Activated CD8-positive, alpha-beta memory T cell treated with anti-CD3 and anti-CD28 coated beads, Interleukin-2, amount 50 U/mL, for 24 hours (primary cell): ENCODE data around the gene TUBGCP2.
"Not testable (repeated sequence)": the region's sequence is repeated elsewhere in the genome, so short reads cannot be mapped to it uniquely, and the experiment has no call there.

Experiments
- DNase-seq: peaks from one replicate; pipeline ENCODE4 v3.0.0-alpha.2; 2020; ENCODE audit errors: extremely low read depth

Gene TUBGCP2

DNA sequence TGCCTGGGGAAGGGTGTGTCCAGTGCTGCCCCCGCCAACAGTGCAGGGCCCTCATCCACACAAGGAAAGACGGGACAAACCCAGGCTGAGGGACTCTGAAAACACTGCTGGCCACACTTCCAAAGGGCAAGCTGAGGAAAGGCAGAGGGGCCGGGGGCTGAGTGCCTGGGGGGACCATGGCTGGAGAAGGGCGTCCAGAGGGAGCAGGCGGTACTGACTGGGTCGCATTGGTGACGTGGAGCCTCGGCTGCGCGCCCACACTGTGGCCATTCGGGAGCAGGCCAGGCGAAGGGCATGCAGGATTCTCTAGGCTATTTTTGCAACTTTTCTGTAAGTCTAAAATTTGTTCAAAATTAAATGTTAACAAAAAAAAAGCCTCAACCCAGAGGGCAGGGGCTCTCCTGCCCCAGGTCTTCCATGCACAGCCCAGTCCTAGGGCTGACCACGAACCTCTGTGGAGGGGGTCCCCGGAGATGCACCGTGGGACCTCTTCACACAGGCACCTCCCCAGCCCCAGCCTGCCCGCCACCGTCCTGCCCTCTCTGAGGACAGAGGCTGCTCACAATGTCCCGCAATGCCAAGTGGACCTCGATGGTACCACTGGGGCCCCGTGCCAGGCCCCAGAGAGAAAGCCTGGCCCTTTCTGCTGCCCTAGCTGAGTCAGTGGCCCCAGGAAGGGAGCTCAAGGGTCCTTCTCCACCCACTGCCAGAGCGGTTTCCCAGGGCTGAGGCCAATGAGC, 42.4 kb downstream of the TUBGCP2 start:
- no peak for DNase-seq

DNA sequence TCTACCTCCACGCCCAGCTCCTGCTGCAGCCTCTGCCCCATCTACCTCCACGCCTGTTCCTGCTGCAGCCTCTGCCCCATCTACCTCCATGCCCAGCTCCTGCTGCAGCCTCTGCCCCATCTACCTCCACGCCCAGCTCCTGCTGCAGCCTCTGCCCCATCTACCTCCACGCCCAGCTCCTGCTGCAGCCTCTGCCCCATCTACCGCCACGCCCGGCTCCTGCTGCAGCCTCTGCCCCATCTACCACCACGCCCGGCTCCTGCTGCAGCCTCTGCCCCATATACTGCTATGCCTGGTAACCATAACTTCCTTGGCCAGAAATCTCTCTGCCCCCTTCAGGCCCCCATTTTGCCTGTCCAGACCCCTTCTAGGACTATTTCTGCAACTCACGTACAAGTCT, 43.6 kb downstream of the TUBGCP2 start:
- DNase-seq = not testable (repeated sequence)

DNA sequence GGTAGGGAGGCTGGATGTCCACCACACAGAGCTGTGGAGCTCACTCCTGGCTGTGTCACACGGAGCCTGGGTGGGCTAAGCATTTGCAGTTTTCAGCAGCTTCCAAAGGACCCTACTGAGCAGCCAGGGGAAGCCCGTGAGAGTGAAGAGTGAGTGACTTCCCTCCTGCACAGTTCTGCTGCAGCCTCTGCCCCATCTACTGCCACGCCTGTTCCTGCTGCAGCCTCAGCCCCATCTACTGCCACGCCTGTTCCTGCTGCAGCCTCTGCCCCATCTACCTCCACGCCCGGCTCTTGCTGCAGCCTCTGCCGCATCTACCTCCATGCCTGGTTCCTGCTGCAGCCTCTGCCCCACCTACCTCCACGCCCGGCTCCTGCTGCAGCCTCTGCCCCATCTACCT, 44.2 kb downstream of the TUBGCP2 start:
- no peak for DNase-seq

DNA sequence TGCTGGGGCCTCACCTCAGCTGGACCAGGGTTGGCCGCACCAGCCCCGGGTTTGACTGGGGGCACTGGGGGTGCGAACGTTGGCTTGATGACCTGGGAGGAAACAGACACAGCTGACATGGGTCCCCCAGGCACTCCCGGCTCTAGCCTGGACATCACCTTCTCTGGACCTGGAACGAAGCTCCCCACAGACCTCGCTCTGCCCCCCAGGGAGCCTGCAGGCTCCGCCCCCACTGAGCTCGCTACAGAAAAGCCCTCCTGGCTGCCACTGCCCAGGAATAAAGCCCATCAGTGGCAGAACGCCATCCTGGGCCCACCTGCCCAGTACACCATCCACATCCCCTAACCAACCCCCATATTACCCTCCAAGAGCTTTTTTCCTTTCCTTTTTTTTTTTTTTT, 45.0 kb downstream of the TUBGCP2 start:
- DNase-seq = no peak

DNA sequence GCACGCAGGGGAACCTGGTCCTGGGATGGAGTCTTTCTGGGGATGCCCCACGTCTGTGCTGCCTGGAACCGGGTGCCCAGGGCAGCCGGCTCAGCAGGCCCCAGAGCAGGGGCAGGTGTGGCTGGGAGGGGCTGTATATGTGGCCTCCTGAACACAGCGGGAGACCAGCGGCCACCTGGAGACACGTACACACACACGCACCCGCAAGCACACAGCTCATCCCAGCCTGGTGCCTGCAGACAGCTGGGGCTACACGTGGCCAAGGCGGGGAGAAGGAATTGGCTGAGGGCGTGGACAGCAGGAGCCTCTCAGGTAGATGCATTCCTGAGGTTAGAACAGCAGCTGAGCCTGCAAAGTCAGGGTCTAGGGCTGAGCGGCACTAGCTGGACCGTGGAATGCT, 46.0 kb downstream of the TUBGCP2 start:
- no peak for DNase-seq

DNA sequence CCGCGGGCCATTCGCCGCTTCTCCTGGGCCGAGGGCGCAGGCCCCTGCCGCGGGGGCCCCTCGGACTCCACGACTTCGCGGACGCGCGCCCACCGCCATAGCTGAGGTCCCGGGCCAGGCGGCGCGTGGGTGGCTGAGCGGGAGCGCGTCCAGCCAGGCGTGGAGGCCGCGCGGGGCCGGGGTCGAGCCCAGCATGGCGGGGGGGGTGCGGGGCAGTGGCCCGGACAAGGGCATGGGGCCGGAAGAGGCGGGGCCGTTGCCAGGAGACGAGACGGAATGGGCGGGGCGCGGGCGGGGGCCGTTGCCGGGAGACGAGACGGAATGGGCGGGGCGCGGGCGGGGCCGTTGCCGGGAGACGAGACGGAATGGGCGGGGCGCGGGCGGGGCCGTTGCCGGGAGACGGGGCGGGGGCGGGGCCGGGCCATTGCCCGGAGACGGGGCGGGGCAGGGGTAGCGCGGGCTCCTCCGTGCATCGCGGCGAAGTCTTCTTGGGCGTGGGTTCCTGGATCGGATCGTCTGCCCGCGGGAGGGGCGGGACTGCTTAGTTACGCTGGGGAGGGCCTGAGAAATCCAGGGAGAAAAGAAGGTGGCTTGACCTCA, 46.8 kb downstream of the TUBGCP2 start:
- peak; percentile 44 for DNase-seq

DNA sequence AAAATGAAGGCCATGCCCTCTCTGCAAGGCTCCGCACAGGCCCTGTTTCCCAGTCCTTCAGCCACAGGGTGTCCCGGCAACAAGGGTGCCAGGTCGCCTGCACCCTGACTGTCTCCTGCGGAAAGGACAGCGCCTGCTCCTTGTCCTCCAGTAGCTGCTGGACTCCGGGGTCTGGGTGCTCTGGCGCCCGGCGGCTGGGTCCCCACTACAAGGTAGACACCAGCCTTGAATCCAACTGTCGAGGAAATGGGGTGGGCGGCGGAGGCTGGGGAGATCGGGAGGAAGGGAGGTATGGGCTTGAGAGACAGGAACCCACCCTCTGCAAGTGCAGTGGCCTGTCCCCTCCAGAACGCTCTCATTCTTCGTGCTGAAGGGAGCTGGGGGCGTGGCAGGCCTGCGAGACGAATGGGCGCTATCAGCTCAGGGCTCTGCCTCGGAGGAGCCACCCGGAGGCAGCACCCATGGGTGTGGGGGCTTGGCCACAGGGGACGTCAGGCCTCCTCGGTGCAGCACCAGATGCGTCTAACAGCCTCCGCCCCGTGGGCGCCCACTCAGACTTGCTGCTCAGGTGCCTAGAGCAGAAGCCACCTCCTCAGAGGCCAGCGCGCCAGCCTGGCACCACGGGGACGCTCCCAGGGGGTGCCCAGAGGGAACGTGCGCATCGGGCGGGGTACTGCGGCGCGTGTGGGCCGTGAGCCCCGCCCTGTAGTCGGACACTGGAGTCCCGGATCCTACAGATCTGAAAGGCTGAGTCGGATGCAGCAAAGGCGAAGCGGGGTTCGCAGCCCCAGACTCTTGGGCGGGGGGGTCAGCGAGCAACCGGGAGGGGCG, 47.6 kb downstream of the TUBGCP2 start:
- peak; percentile 59 for DNase-seq

DNA sequence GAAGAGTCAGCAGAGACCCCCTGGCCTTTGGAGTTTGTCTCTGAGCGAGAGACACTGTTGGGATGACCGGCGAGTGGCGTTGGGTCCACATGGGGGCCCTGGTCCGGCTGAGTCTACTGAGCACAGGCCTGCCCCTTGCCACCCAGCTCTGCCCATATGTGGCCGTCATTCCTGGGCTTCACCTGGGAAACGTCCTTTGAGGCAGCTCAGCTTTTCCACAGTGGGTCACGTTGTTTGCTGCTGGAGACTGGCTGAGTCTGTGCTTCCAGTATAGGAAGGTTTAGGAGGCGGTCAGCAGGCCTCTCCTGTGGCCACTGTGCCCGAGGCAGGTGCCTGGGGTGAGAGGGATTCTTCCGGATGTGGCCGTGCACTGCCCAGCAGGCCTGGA, 49.1 kb downstream of the TUBGCP2 start:
- no peak for DNase-seq

DNA sequence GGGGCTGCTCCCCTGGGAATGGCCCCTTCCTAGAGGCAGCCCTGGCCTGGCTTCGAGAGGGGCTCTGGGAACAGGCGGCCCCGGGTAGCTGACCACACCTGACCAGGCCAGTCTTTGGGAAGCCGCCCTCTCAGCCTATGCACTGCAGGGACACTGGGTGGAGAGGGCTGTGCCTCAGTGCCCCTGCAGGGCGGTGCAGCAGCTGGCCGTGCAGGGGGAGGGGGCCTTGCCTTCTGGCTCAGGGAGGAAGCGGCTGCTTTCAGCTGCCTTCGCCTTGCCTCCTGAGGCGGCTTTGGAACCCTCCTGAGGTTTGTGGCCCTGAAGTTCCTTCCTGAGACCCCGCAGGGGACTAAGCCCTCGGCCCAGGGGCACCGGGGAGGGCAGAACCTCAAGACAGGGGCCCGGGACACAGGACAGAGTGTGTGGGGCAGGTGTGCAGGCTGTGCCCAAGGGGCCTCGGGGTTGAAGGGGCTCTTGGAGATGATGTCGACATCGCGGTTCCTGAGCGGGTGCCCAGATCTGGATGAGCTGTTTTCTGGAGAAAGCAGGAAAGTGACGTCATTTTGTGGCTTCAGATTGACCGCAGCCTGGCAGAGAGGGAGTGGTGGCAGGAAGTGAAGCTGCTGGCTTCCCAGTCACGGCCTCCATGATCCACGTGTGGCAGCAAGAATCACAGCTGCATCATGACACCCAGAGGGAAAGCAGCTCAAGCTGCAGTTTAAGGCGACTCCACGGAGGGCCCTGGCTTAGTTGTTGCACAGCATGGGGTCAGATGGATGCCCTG, 49.7 kb downstream of the TUBGCP2 start:
- DNase-seq = peak; percentile 90

DNA sequence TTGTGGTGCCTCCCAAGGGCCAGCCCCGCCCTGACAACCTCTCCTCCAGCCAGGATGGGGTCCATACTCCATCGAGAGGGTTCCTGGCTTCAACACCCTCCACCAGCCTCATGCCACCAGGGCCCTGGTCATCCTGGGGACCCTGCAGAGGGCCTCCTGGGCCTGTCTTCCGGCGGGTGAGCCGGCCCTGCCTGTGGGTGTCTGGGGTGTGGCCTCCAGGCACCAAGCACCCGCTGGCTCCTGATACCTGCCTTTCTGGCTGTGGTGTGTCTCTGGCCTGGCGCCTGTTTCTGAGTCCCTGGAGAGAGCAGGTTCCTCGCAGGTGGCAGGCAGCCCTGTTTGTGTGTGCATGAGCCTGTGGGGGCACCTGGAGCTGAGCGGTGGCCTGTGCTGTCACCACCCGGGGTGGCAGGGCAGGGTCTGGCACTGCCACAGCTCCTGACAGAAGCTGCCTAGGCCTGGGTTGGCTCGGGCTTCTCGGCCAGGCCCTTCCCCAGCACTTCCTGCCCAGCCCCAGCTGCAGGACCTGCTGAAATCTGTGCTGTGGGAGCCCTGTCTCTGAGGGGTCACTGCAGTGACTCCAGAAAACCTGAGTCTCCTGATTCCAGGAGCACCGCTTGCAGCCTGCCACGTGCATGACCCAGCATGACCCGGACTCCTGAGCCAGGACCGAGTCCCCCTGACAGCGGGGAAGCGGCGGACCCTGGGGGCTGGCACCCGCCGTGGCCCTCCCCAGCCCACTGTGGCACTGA, 50.4 kb downstream of the TUBGCP2 start:
- no peak for DNase-seq

DNA sequence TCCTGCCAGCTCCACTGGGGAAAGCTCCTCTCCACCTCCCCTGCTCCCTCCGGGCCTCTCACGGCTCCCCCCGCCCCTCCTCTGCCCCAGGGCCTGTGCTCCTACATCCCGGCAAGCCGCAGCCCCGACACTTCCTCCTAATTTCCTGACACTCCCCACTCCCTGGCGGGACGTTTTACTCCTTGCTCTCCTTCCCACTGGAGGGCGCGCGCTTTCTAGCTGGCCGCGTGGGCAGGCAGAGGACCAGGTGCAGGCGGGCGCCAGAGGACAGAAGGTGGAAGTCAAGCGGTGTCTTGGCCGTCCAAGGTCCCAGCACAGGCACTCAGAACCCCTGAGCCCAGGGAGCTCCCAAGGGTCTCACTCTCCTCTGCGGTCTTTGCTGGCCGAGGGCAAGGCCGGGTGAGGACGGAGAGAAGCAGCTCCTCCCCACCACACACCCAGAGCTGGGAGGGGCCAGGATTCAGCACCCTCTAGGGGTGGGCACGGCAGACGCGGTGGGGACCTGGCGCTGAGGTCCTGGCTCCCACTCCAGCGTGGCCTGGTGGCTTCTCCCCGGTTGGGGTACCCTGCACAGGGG, 51.1 kb downstream of the TUBGCP2 start:
- DNase-seq = no peak

DNA sequence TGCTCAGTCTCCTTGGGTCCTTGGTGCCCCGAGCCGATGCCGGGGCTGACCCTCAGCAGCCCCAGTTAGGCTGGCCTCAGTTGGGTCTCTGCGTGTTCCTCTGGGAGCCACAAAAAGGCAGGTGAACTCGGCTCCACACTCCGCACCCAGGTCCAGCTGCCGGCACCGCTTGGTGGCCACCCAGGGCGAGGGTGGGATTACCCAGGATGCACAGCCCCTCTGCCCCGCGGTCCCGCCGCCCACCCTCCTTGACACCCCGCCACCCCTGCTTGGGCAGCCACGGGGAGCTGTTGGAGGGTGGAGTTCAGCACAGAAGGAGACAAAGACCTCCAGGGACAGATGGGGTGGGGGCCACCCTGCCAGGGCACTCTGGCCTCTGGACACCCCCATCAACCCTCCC, 53.3 kb downstream of the TUBGCP2 start:
- DNase-seq = no peak

DNA sequence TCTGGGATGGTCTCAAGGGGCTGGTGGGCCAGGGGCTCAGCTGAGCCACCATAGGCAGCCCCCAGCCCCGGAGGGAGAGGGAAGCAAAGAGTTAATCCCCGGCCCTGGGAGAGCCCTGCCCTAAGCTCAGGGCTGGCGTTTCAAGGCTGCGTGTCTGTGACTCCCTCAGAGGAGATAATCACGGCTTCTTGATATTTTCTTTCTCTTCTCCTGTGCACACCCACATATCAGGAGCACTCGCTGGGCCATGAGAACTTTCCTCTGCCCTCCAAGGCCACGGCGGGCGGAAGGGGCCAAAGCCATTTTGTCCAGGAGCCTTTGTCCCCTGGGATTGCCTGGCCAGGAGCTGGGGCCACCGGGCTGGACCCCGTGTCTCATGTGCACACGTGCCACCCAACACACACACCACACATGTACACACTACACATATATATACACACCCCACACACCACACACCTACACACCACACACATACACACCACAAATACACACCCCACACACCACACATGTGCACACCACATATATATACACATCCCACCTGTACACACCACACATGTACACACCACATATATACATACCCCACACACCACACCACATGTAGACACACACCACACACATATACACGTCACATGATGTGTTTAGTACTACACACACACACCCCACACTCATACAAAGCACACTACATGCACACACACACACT, 54.1 kb downstream of the TUBGCP2 start:
- DNase-seq = no peak

DNA sequence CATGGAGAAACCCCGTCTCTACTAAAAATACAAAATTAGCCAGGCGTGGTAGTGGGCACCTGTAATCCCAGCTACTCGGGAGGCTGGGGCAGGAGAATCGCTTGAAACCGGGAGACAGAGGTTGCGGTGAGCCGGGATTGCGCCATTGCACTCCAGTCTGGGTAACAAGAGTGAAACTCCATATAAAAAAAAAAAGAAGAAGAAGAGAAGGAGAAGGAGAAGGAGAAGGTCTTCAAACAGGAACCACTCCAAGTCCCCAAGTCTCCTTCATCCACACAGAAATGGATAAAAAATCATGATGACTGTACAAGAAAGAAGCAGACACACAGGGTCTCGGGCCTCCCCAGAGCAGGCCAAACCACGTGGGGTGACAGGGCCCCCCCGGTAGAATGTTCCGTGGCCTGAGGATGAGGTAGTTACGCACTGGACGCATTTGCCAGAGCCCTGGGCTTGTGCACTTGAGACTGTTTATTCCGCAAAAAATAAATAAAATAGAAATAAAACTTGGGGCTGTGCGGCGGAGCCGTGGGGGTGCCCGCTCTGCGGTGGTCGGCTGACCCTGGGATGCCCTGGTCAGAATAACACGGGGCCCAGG, 55.2 kb downstream of the TUBGCP2 start:
- no peak for DNase-seq

DNA sequence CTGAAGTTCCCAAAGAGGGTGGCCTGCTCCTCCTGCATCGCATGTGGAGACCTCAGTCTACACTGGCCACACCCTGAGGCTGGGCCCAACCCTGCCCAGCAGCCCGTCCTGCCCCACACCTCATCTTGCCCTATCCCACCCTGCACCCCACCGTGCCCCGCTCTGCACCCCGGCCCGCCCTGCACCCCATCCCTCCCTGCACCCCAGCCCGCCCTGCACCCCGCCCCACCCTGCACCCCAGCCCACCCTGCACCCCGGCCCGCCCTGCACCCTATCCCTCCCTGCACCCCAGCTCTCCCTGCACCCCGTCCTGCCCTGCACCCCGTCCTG, 56.5 kb downstream of the TUBGCP2 start:
- DNase-seq = no peak

DNA sequence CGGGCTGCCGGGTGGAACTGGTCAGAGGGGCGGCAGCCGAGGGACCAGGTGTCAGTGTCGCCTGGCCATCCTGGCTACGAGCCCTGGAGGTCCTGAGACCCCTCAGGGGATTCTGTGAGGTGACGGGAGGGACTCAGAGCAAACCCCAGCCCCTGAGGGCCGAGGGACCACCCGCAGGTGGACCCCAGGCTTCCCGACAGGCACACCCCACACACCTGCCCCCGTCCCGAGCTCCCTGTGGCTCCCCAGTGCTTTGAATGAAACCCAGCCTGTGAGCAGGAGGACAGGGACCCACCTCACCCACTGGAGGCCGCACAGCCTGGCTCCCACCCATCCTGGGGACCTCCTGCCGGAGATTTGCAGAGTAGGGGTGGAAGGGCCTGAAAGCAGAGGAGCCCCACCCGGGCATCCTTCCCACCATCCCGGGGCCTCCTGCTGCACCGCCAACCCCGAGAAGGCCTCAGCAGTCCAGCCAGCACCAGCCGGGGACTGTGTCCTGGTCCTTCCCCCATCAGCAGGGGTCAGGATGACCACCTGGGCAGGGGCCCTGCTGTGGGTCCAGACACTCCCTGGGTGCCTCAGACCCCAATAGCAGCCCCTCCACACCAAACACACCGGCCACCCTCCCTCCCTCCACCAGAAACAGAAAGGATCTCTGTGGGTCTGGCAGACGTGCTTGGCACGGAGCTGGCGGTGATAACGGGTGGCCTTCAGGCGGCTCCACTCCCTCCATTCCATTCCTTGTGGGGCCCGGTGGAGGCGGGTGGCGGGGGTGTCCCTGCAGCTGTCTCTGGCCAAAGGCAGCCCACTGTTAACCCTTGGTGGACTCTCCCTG, 57.1 kb downstream of the TUBGCP2 start:
- no peak for DNase-seq

DNA sequence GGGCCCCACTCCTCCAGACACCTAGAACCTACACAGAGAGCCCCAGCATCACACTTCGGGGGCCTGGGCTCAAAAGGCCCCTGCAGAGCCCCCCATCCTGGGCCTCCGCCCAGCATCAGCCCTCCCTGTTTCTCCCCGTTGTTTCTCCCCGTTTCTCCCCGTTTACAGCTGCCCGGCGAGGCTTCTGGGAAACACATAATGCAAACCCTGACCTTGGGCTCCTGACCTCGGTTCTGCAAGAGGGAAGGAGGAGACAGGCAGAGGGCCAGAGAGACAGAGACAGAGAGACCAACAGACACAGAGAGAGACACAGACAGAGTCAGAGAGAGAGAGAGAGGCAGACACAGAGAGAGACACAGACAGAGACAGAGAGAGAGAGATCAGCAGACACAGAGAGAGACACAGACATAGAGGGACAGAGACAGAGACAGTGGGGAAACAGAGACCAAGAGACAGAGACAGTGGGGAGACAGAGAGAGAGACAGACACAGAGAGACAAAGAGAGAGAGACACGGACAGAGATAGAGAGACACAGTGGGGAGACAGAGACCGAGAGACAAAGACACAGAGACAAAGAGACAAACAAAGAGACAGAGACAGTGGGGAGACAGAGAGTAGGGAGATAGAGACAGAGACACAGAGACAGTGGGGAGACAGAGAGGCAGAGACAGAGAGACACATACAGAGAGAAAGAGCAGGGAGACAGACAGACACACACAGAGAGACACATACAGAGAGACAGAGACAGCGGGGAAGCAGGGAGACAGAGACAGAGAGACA, 58.5 kb downstream of the TUBGCP2 start:
- no peak for DNase-seq

DNA sequence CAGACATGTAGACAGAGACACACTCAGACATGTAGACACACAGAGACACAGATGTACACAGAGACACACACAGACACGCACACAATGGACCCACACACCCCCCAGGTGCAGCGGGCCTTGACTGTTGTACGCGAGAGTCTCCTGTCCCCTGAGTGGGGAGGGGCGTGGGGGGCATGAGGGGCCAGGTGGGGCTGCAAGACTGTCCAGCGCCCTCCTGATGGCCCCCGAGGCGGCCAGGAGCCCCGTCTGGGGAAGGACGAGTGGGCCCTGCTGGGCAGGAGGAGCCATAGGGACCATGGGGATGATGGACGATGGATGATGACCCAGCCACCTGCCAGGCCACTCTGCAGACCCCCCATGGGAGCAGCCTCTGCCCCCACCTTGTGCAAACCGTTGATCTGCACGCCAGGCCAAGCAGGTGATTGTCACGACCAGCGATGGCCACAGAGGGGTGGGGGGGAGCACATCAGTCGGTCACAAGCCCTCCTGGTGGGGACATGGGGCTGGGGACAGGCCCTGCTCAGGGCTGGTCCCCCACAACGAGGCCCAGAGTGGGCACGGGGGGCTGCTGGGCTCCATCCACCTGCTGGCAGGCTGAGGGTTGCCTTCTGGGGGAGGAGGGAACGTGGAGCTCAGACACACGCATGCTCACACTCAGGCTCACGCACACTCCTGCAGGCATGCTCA, 59.4 kb downstream of the TUBGCP2 start:
- no peak for DNase-seq
